ENCODE results near the gene EIF2D.
"Not testable (repeated sequence)": the region's sequence is repeated elsewhere in the genome, so short reads cannot be mapped to it uniquely, and the experiment has no call there.

EIF2D gene

GRCh38 chr1:206635080-206635977, 23.1 kb upstream of the EIF2D start, which contains the start of gene DYRK3:
TSS of gene DYRK3 (plus strand) at chr1:206635536. CDS start at chr1:206635704, 168 bp downstream.
- DNase-seq, result peak; percentile 94

GRCh38 chr1:206634365-206635079, 22.3 kb upstream of the EIF2D start:
- peak; percentile 89 for DNase-seq

GRCh38 chr1:206633708-206634121, 21.4 kb upstream of the EIF2D start:
- DNase-seq, result no peak

- peak; percentile 36 for DNase-seq
Observed at GRCh38 chr1:206631085-206631509, 18.8 kb upstream of the EIF2D start.

GRCh38 chr1:206628916-206629315, 16.7 kb upstream of the EIF2D start:
- no peak for DNase-seq

GRCh38 chr1:206626396-206626795, 14.1 kb upstream of the EIF2D start:
- DNase-seq, result not testable (repeated sequence)

GRCh38 chr1:206609229-206609991, 2.9 kb downstream of the EIF2D start:
- no peak for DNase-seq

GRCh38 chr1:206608108-206608698, 4.1 kb downstream of the EIF2D start:
- peak; percentile 5 for DNase-seq

GRCh38 chr1:206606867-206607266, 5.4 kb downstream of the EIF2D start:
- peak; percentile 4 for DNase-seq

- DNase-seq, result no peak
Observed at GRCh38 chr1:206604861-206605260, 7.4 kb downstream of the EIF2D start.

- DNase-seq, result no peak
Observed at GRCh38 chr1:206600527-206600926, 11.7 kb downstream of the EIF2D start.

- DNase-seq, result no peak
Observed at GRCh38 chr1:206596319-206596666, 16.0 kb downstream of the EIF2D start.

- DNase-seq, result no peak
Observed at GRCh38 chr1:206595581-206596318, 16.5 kb downstream of the EIF2D start.

GRCh38 chr1:206593351-206593925, 18.8 kb downstream of the EIF2D start:
- no peak for DNase-seq

- no peak for DNase-seq
Observed at GRCh38 chr1:206591696-206592095, 20.6 kb downstream of the EIF2D start.

- DNase-seq, result no peak
Observed at GRCh38 chr1:206591226-206591625, 21.0 kb downstream of the EIF2D start.

- DNase-seq, result no peak
Observed at GRCh38 chr1:206590025-206590758, 22.1 kb downstream of the EIF2D start.

GRCh38 chr1:206589206-206589605, 23.1 kb downstream of the EIF2D start:
- DNase-seq, result no peak

- DNase-seq, result no peak
Observed at GRCh38 chr1:206588492-206588891, 23.8 kb downstream of the EIF2D start.

- no peak for DNase-seq
Observed at GRCh38 chr1:206587904-206588303, 24.4 kb downstream of the EIF2D start.
